ENCODE results near the gene RANBP17. TPM values are rescaled to one million over a fixed set of nuclear protein-coding genes. Genes with fewer than 3 reads are reported as not detected.

RANBP17 gene
- total RNA-seq, 1 experiment from 2014 or later, result not detected

DNA sequence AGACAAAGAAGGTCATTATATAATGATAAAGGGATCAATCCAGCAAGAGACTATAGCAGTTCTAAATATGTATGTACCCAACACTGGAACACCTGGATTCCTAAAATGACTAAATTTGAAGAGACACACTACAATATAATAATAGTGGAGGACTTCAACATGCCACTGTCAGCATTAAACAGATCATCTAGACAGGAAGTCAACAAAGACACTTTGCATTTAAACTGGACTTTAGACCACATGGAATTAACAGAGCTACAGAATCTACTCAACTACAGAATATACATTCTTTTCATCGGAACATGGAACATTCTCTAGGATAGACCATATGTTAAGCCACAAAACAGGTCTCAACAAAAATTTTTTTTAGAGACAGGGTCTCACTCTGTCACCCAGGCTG, 388.9 kb downstream of the RANBP17 start:
- no peaks in the 10 kb centered on the region for H4K20me1 ChIP-seq (ENCODE audit: insufficient read depth, low read depth, low read length)
- peaks cover 11% of the 10 kb centered on the region for H3K9me3 ChIP-seq (ENCODE audit: low read length)
- DNase-seq, result no peak

DNA sequence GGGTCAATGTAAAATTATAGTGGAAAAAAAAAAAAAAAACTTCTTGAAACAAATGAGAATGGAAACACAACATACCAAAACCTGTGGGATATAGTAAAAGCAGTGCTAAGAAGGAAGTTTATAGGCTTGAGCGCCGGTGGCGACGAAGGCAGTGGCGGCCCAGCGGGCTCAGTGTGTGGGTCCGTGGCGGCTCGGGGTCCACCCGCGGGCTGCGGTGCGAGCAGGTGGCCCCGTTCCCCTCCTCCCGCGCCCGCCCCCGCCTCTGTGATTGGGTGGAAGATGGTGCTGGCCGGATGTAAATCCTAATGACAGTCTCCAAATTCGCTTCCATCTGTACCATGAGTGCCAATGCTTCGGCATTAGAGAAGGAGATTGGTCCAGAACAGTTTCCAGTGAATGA, 389.7 kb downstream of the RANBP17 start:
- DNase-seq, result no peak
- Histone ChIP-seq H3K9me3 (ENCODE audit: low read length) (peaks cover 11% of the 10 kb centered on the region), H3K79me2 (ENCODE audit: low read length) (no peaks in the 10 kb centered on the region), H3K36me3 (ENCODE audit: insufficient read depth, low read length) (no peaks in the 10 kb centered on the region), H3K4me2 (ENCODE audit: low read depth, low read length, poor library complexity, severe bottlenecking) (no peak overlapping the region), H3K9ac (ENCODE audit: low read length) (no peak overlapping the region), H4K20me1 (ENCODE audit: insufficient read depth, low read depth, low read length) (no peaks in the 10 kb centered on the region), H3K4me3 (ENCODE audit: low read length) (no peak overlapping the region), H3K27me3 (ENCODE audit: low read length) (no peaks in the 10 kb centered on the region), H3K9me2 (replicated peaks; ENCODE audit: insufficient read depth, low read length) (no peaks in the 10 kb centered on the region), H3K4me1 (ENCODE audit: low read length) (no peaks in the 10 kb centered on the region), H2AFZ (ENCODE audit: low read length) (no peak overlapping the region), H3K27ac (ENCODE audit: low read length) (no peak overlapping the region)

More for the DNA sequence above, 388.9 kb downstream of the RANBP17 start:
- Histone ChIP-seq H3K27ac (ENCODE audit: low read length) (no peak overlapping the region), H3K9me2 (replicated peaks; ENCODE audit: insufficient read depth, low read length) (no peaks in the 10 kb centered on the region), H3K9ac (ENCODE audit: low read length) (no peak overlapping the region), H3K4me2 (ENCODE audit: low read depth, low read length, poor library complexity, severe bottlenecking) (no peak overlapping the region), H3K27me3 (ENCODE audit: low read length) (no peaks in the 10 kb centered on the region), H2AFZ (ENCODE audit: low read length) (no peak overlapping the region), H3K4me3 (ENCODE audit: low read length) (no peak overlapping the region), H3K36me3 (ENCODE audit: insufficient read depth, low read length) (no peaks in the 10 kb centered on the region), H3K4me1 (ENCODE audit: low read length) (no peaks in the 10 kb centered on the region), H3K79me2 (ENCODE audit: low read length) (no peaks in the 10 kb centered on the region)

DNA sequence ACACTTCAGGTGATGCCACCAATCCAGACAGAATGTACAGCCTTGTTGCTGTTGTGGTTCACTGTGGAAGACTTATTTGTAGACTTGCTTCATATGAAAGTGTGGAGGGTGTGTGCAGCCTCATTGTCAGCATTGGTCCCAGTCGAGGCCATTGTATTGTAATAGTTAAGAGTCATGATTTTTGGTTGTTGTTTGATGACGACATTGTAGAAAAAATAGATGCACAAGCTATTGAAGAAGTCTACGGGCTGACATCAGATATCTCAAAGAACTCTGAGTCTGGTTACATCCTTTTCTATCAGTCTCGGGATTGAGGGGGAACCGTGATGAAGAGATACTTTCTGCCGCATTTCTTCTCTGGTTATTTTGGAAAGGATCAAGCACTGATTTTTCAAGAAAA, 390.9 kb downstream of the RANBP17 start:
- Histone ChIP-seq H3K9me3 (ENCODE audit: low read length) (peaks cover 11% of the 10 kb centered on the region), H4K20me1 (ENCODE audit: insufficient read depth, low read depth, low read length) (no peaks in the 10 kb centered on the region), H3K27ac (ENCODE audit: low read length) (no peak overlapping the region), H3K4me3 (ENCODE audit: low read length) (no peak overlapping the region), H3K9ac (ENCODE audit: low read length) (no peak overlapping the region), H3K36me3 (ENCODE audit: insufficient read depth, low read length) (no peaks in the 10 kb centered on the region), H3K4me1 (ENCODE audit: low read length) (no peaks in the 10 kb centered on the region), H3K79me2 (ENCODE audit: low read length) (no peaks in the 10 kb centered on the region), H3K27me3 (ENCODE audit: low read length) (no peaks in the 10 kb centered on the region), H3K9me2 (replicated peaks; ENCODE audit: insufficient read depth, low read length) (no peaks in the 10 kb centered on the region), H2AFZ (ENCODE audit: low read length) (no peak overlapping the region), H3K4me2 (ENCODE audit: low read depth, low read length, poor library complexity, severe bottlenecking) (no peak overlapping the region)
- no peak for DNase-seq

DNA sequence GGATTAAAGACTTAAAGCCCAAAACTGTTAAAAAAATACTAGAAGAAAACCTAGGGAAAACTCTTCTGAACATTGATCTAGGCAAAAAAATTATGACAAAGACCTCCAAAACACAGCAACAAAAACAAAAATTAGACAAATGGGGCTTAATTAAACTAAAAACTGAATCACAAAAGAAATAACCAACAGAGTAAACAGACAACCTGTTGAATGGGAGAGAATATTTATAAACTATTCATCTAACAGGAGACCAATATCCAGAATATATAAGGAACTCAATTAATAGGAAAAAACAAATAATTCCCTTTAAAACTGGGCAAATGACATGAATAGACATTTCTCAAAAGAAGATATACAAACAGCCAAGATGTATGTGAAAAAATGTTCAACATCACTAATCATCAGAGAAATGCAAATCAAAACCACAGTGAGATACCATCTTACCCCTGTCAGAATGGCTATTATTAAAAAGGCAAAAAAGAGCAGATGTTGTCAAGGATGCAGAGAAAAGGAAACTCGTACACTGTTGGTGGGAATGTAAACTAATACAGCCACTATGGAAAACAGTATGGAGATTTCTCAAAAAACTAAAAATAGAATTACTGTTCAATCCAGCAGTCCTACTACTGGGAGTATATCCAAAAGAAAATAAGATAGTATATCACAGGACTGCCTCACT, 397.1 kb downstream of the RANBP17 start:
- no peaks in the 10 kb centered on the region for H3K27me3 ChIP-seq (ENCODE audit: low read length)
- H3K27ac ChIP-seq (ENCODE audit: low read length), result no peak overlapping the region
- H3K4me3 ChIP-seq (ENCODE audit: low read length), result no peak overlapping the region
- H3K4me2 ChIP-seq (ENCODE audit: low read depth, low read length, poor library complexity, severe bottlenecking), result no peak overlapping the region
- no peak overlapping the region for H2AFZ ChIP-seq (ENCODE audit: low read length)
- H3K79me2 ChIP-seq (ENCODE audit: low read length), result no peaks in the 10 kb centered on the region
- no peaks in the 10 kb centered on the region for H4K20me1 ChIP-seq (ENCODE audit: insufficient read depth, low read depth, low read length)
- no peak overlapping the region for H3K9ac ChIP-seq (ENCODE audit: low read length)
- no peak for DNase-seq
- no peaks in the 10 kb centered on the region for H3K4me1 ChIP-seq (ENCODE audit: low read length)
- H3K36me3 ChIP-seq (ENCODE audit: insufficient read depth, low read length), result no peaks in the 10 kb centered on the region
- H3K9me2 ChIP-seq (replicated peaks; ENCODE audit: insufficient read depth, low read length), result no peaks in the 10 kb centered on the region
- H3K9me3 ChIP-seq (ENCODE audit: low read length), result no peaks in the 10 kb centered on the region

DNA sequence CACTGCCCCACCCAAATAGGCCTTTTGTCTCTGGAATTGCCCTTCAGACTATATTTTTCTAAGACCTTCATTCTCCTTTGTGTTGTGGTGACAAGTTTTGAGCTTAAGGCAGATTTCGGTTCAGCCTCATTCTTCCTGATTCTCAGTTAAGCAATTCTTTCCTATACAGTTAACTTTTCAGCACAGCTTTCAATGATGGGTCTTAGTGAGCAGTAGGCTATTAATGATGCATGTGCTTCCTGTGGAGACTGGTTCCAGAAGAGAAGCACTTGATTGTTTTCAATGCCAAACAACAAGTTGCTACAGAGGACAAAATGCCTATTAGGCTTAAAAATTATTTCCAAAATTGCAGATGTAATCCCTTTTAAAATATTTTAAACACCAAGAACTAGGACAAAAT, 399.5 kb downstream of the RANBP17 start:
- no peak for DNase-seq
- Histone ChIP-seq H3K4me3 (ENCODE audit: low read length) (no peak overlapping the region), H3K27ac (ENCODE audit: low read length) (no peak overlapping the region), H3K79me2 (ENCODE audit: low read length) (no peaks in the 10 kb centered on the region), H3K4me2 (ENCODE audit: low read depth, low read length, poor library complexity, severe bottlenecking) (no peak overlapping the region), H3K36me3 (ENCODE audit: insufficient read depth, low read length) (no peaks in the 10 kb centered on the region), H3K9me3 (ENCODE audit: low read length) (no peaks in the 10 kb centered on the region), H4K20me1 (ENCODE audit: insufficient read depth, low read depth, low read length) (no peaks in the 10 kb centered on the region), H3K27me3 (ENCODE audit: low read length) (no peaks in the 10 kb centered on the region), H2AFZ (ENCODE audit: low read length) (no peak overlapping the region), H3K9me2 (replicated peaks; ENCODE audit: insufficient read depth, low read length) (no peaks in the 10 kb centered on the region), H3K4me1 (ENCODE audit: low read length) (no peaks in the 10 kb centered on the region), H3K9ac (ENCODE audit: low read length) (no peak overlapping the region)

DNA sequence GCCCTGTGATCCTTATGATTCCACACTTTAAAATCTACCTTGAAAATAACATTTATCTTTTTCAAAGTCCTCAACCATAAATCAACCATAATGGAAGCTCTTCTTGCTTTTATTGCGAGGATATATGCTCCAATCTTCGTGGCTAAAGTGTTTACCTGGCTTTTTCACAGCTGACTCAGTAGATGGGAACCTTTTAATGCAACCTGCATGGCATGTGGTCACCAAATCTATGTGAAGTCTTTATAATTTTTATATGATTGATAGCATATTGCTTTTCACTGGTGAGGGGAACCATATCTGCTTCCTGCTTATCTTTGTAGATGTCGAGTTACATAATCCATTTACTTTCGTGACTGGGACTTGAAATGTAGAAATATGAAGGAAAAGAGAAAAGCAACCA, 400.1 kb downstream of the RANBP17 start:
- no peaks in the 10 kb centered on the region for H3K4me1 ChIP-seq (ENCODE audit: low read length)
- no peak for DNase-seq
- H3K9ac ChIP-seq (ENCODE audit: low read length), result no peak overlapping the region
- H3K9me3 ChIP-seq (ENCODE audit: low read length), result no peaks in the 10 kb centered on the region
- H3K4me2 ChIP-seq (ENCODE audit: low read depth, low read length, poor library complexity, severe bottlenecking), result no peak overlapping the region
- no peaks in the 10 kb centered on the region for H3K36me3 ChIP-seq (ENCODE audit: insufficient read depth, low read length)
- H3K9me2 ChIP-seq (replicated peaks; ENCODE audit: insufficient read depth, low read length), result no peaks in the 10 kb centered on the region
- H3K27me3 ChIP-seq (ENCODE audit: low read length), result no peaks in the 10 kb centered on the region
- no peaks in the 10 kb centered on the region for H3K79me2 ChIP-seq (ENCODE audit: low read length)
- no peak overlapping the region for H3K27ac ChIP-seq (ENCODE audit: low read length)
- no peaks in the 10 kb centered on the region for H4K20me1 ChIP-seq (ENCODE audit: insufficient read depth, low read depth, low read length)
- no peak overlapping the region for H3K4me3 ChIP-seq (ENCODE audit: low read length)
- no peak overlapping the region for H2AFZ ChIP-seq (ENCODE audit: low read length)

DNA sequence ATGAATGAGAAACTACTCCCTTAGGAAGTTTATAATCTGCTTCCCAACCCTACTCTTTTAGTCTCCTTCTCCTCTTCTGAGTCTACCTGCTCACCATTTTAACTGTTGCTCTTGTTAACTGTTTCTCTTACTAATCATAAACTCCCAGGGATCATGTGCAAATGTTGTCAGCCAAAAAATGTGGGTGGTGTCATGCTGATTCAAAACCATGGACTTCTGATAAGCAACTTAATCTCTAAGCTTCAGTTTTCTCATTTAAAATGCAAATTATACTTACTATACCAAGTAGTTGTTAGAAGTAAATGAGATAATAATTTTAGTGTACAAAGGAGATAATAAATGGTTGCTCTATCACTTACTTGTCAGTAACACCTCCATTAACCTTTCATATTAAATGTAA, 401.4 kb downstream of the RANBP17 start:
- H3K9ac ChIP-seq (ENCODE audit: low read length), result no peak overlapping the region
- H3K36me3 ChIP-seq (ENCODE audit: insufficient read depth, low read length), result no peaks in the 10 kb centered on the region
- H3K4me2 ChIP-seq (ENCODE audit: low read depth, low read length, poor library complexity, severe bottlenecking), result no peak overlapping the region
- no peaks in the 10 kb centered on the region for H3K27me3 ChIP-seq (ENCODE audit: low read length)
- no peak for DNase-seq
- no peaks in the 10 kb centered on the region for H3K9me2 ChIP-seq (replicated peaks; ENCODE audit: insufficient read depth, low read length)
- no peaks in the 10 kb centered on the region for H4K20me1 ChIP-seq (ENCODE audit: insufficient read depth, low read depth, low read length)
- no peaks in the 10 kb centered on the region for H3K9me3 ChIP-seq (ENCODE audit: low read length)
- H3K4me3 ChIP-seq (ENCODE audit: low read length), result no peak overlapping the region
- no peaks in the 10 kb centered on the region for H3K4me1 ChIP-seq (ENCODE audit: low read length)
- H2AFZ ChIP-seq (ENCODE audit: low read length), result no peak overlapping the region
- no peaks in the 10 kb centered on the region for H3K79me2 ChIP-seq (ENCODE audit: low read length)
- H3K27ac ChIP-seq (ENCODE audit: low read length), result no peak overlapping the region

DNA sequence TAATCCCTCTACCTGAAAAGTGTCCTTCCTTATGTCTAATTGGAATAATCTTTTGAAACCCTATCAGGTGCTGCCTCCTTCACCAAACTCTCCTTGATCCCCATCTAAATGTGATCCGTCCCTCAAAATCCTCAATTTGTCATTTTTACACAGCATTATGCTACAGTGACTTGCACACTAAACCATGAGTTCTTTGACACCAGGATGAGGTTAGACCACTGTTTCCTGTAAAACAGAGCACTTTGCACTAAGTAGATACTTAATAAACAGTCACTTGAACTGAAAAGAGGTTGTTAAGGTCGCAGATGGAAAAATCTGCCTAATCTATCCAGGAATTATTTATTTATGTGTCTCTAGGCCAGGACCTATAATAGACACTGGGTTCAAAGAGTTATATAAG, 403.0 kb downstream of the RANBP17 start:
- Histone ChIP-seq H3K36me3 (ENCODE audit: insufficient read depth, low read length) (no peaks in the 10 kb centered on the region), H3K4me1 (ENCODE audit: low read length) (no peaks in the 10 kb centered on the region)
- DNase-seq, result no peak

More for the DNA sequence above, 403.0 kb downstream of the RANBP17 start:
- Histone ChIP-seq H3K27ac (ENCODE audit: low read length) (no peak overlapping the region), H3K4me3 (ENCODE audit: low read length) (no peak overlapping the region), H3K27me3 (ENCODE audit: low read length) (no peaks in the 10 kb centered on the region), H3K9ac (ENCODE audit: low read length) (no peak overlapping the region), H3K79me2 (ENCODE audit: low read length) (no peaks in the 10 kb centered on the region), H3K4me2 (ENCODE audit: low read depth, low read length, poor library complexity, severe bottlenecking) (no peak overlapping the region), H2AFZ (ENCODE audit: low read length) (no peak overlapping the region), H3K9me3 (ENCODE audit: low read length) (no peaks in the 10 kb centered on the region), H4K20me1 (ENCODE audit: insufficient read depth, low read depth, low read length) (no peaks in the 10 kb centered on the region), H3K9me2 (replicated peaks; ENCODE audit: insufficient read depth, low read length) (no peaks in the 10 kb centered on the region)

Measured in Karpas-422 (cell line).